Suprapubic skin (tissue), 4 donors: ENCODE data around the gene TTC27. TPM values are rescaled to one million over a fixed set of nuclear protein-coding genes. Genes with fewer than 3 reads are reported as not detected.

Experiments used
- DNase-seq, 2 donors: peaks; one replicate each; pipeline ENCODE4 v3.0.0-alpha.2; 2019; ENCODE audit warnings: low spot score in 2 of 2
- H3K27ac ChIP-seq: fragments of 200-600 bp; sonication (generic); one replicate; pipeline ENCODE4 v1.5.1; 2019
- H3K27me3 ChIP-seq: fragments of 200-600 bp; sonication (generic); one replicate; pipeline ENCODE4 v1.5.1; 2019
- H3K36me3 ChIP-seq: fragments of 200-600 bp; sonication (generic); one replicate; pipeline ENCODE4 v1.5.1; 2019
- H3K4me1 ChIP-seq: fragments of 200-600 bp; sonication (generic); one replicate; pipeline ENCODE4 v1.5.1; 2019
- H3K4me3 ChIP-seq: fragments of 200-600 bp; sonication (generic); one replicate; pipeline ENCODE4 v1.5.1; 2019; ENCODE audit warnings: mild to moderate bottlenecking
- H3K9me3 ChIP-seq: fragments of 200-600 bp; sonication (generic); one replicate; pipeline ENCODE4 v1.5.1; 2019
- CTCF ChIP-seq, 2 donors: fragments of 200-600 bp in 1 of 2; fragments of 450-650 bp in 1 of 2; sonication (generic) in 1 of 2; IDR thresholded peaks; one replicate each; pipeline ENCODE4 v1.5.1; 2016 to 2019; ENCODE audit warnings: antibody characterized with exemption in 2 of 2, mild to moderate bottlenecking in 1 of 2, moderate library complexity in 1 of 2
- EP300 ChIP-seq: sonication (generic); formaldehyde crosslinking; IDR thresholded peaks from one replicate; pipeline ENCODE4 v1.6.1; 2017; ENCODE audit warnings: antibody characterized with exemption
- POLR2A ChIP-seq, 2 donors: fragments of 450-650 bp; IDR thresholded peaks; one replicate each; pipeline ENCODE4 v1.6.1; 2017; ENCODE audit warnings: antibody characterized with exemption in 2 of 2, mild to moderate bottlenecking in 2 of 2, moderate library complexity in 2 of 2
- POLR2AphosphoS5 ChIP-seq, 3 donors: sonication (generic); formaldehyde crosslinking; IDR thresholded peaks; one replicate each; pipeline ENCODE4 v1.6.1; 2017; ENCODE audit warnings: antibody characterized with exemption in 3 of 3
- WGBS: methylation state at CpG from one replicate; pipeline ENCODE4 v1.1.5; 2018; 5-methylcytosine and 5-hydroxymethylcytosine counted together
- total RNA-seq, 4 donors: library from RNA; depleted of rRNA; stranded (reverse); fragments of >200 nt; gene quantifications; one replicate each; pipeline ENCODE4 v1.1.0, GENCODE V29; 2016

The TTC27 gene
- total RNA-seq, 4 donors from 2014 or later: 14.0 to 32.7 (median 19.1) TPM

GRCh38 chr2:32858713-32859112 lies 230.9 kb downstream of the TTC27 start:
- TF ChIP-seq POLR2AphosphoS5 (IDR thresholded peaks at IDR 0.05) (no peak), EP300 (no peak), CTCF (IDR thresholded peaks at IDR 0.05) (no peak), POLR2A (IDR thresholded peaks at IDR 0.05) (no peak)
- Histone ChIP-seq H3K4me3 (no peak overlapping the region), H3K36me3 (no peaks in the 10 kb centered on the region), H3K27me3 (no peaks in the 10 kb centered on the region), H3K9me3 (no peaks in the 10 kb centered on the region), H3K27ac (no peak overlapping the region), H3K4me1 (no peaks in the 10 kb centered on the region)
- DNase-seq: no peak
- WGBS: 92% methylated on average over 8 of the region's 8 CpGs

- Histone ChIP-seq H3K36me3 (no peaks in the 10 kb centered on the region), H3K4me3 (no peak overlapping the region), H3K4me1 (no peaks in the 10 kb centered on the region), H3K9me3 (no peaks in the 10 kb centered on the region), H3K27ac (no peak overlapping the region), H3K27me3 (no peaks in the 10 kb centered on the region)
- no peak for TF ChIP-seq POLR2A (IDR thresholded peaks at IDR 0.05)
- no peak for TF ChIP-seq EP300
- no peak for TF ChIP-seq POLR2AphosphoS5 (IDR thresholded peaks at IDR 0.05)
- no peak for DNase-seq
Observed at GRCh38 chr2:32860385-32860784, 232.5 kb downstream of the TTC27 start.

- TF ChIP-seq EP300: no peak
- TF ChIP-seq CTCF (IDR thresholded peaks at IDR 0.05): no peak
- no peak for TF ChIP-seq POLR2AphosphoS5 (IDR thresholded peaks at IDR 0.05)
- no peak for TF ChIP-seq POLR2A (IDR thresholded peaks at IDR 0.05)
- no peak for DNase-seq
- no peaks in the 10 kb centered on the region for H3K4me1 ChIP-seq
- H3K9me3 ChIP-seq: no peaks in the 10 kb centered on the region
- H3K4me3 ChIP-seq: no peak overlapping the region
- 88% methylated on average over 4 of the region's 4 CpGs for WGBS
- no peaks in the 10 kb centered on the region for H3K27me3 ChIP-seq
- H3K27ac ChIP-seq: no peak overlapping the region
- H3K36me3 ChIP-seq: no peaks in the 10 kb centered on the region
Observed at GRCh38 chr2:32862269-32863055, 234.6 kb downstream of the TTC27 start.

GRCh38 chr2:32863326-32863725 lies 235.5 kb downstream of the TTC27 start:
- Histone ChIP-seq H3K27ac (no peak overlapping the region), H3K36me3 (no peaks in the 10 kb centered on the region), H3K9me3 (no peaks in the 10 kb centered on the region), H3K4me3 (no peak overlapping the region), H3K4me1 (no peaks in the 10 kb centered on the region), H3K27me3 (no peaks in the 10 kb centered on the region)
- DNase-seq: no peak
- WGBS: 95% methylated on average over 2 of the region's 2 CpGs
- TF ChIP-seq POLR2A (IDR thresholded peaks at IDR 0.05) (no peak), EP300 (no peak), POLR2AphosphoS5 (IDR thresholded peaks at IDR 0.05) (no peak), CTCF (IDR thresholded peaks at IDR 0.05) (no peak)

- no peak overlapping the region for H3K27ac ChIP-seq
- DNase-seq: no peak
- 95% methylated on average over 7 of the region's 7 CpGs for WGBS
- H3K4me1 ChIP-seq: no peaks in the 10 kb centered on the region
- H3K27me3 ChIP-seq: no peaks in the 10 kb centered on the region
- H3K4me3 ChIP-seq: no peak overlapping the region
- H3K36me3 ChIP-seq: no peaks in the 10 kb centered on the region
- H3K9me3 ChIP-seq: no peaks in the 10 kb centered on the region
- no peak for TF ChIP-seq POLR2AphosphoS5 (IDR thresholded peaks at IDR 0.05)
- TF ChIP-seq POLR2A (IDR thresholded peaks at IDR 0.05): no peak
- no peak for TF ChIP-seq CTCF (IDR thresholded peaks at IDR 0.05)
- no peak for TF ChIP-seq EP300
Observed at GRCh38 chr2:32863803-32864202, 236.0 kb downstream of the TTC27 start.
